Fibroblast of the conjunctiva (primary cell): ENCODE results near the gene NHEJ1.

Experiments
- DNase-seq: peaks from one replicate; pipeline ENCODE4 v3.0.0-alpha.2; 2010; ENCODE audit warnings: low read depth

NHEJ1 gene

DNA sequence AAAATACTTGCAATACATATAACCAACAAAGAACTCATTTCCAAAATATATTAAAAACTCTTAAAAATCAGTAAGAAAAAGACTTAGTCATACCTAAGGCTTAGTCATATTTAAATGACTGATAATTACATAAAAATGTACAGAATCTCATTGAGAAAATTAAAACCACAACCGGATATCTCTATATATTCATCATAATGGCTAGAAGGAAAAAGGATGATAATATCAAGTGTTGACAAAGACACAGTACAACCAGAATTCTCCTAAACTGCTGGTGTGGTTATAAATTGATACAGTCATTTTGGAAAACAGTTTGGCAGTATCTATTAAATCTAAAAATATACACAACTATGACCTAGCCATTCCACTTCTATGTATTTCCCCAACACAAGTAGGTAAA lies 72.8 kb downstream of the NHEJ1 start:
- no peak for DNase-seq

DNA sequence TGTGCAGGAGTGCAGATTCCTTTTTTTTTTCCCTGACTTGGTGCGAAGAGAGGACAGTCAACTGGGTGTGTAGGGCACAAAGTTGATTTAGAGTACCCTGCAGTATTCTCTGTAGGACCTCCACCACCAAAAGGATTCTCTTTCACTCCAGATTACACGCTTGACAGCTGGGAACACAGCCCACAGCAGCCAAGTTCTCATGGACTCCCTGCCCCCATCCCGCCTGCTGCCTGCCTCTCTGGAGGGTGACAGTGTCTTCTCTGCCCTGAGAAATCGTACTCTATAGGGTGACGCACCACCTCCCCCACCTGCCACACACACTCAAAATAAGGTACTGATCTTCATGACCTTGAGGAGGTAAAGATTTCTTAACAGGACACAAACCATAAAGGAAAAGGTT lies 73.3 kb downstream of the NHEJ1 start:
- no peak for DNase-seq

DNA sequence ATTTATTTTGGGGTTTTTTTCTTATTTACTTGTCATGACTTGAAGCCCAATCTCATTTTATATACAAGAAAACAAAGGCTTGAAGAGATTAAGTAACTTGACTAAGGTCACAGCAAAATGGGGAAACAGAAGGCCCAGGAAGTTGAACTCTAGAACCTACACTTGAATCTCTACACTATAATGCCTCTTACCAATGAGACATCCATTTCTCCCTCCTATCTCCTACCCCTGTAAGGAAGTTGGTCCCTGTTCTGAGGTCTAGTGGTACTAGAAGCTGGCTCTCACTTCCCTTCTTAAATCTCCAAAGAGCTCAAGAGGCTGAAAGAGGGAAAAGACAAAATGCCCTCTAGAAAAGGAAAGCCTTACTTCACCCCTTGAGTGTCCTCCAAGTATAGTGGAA lies 74.4 kb downstream of the NHEJ1 start:
- DNase-seq: no peak

DNA sequence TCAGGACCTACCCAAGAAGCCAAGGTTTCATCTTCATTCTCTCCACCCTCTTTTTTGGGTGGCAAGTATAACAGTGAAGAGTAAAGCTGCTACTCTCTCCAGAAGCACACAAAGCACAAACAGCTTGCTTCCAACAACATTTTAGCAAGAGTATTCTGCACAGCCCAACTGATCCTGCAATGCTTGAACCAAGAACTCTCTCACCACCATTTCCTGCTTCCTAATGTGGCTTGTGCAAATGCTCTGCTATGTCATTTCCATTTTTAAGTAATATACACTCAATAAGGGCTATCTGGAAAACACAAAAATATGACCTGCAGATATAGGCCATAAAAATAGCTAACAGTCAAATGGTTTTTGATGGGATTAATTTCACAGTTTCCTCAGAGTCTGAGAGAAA lies 75.8 kb downstream of the NHEJ1 start:
- no peak for DNase-seq

DNA sequence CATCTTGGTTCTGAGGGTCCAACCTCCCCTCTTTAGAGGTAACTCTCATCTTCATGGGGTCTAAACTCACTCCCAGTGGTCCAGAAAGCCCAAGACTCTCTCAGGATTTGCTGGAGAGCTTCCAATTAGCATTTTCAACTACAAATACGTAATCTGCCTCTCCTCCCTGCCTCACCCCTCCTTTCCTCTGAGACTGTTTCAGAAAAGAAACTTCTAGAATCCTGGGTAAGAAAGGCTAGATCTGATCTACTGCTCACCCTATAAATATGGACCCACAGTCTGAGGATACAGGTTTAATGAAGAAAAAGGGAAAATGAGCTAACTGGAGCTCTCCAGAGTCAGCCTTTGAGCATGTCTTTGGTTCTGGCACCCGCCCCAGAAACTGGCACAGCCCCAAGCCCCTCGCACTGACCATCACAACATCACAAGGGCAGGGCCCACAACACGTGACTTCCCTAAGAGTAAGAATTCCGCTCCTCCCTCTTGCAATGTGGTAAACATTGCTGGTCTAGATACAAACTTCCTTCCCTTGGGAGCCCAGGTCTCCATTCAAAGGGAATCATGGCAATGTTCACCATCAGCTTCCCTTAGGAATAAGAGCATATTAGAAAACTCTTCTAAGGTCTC lies 78.2 kb downstream of the NHEJ1 start:
- no peak for DNase-seq

DNA sequence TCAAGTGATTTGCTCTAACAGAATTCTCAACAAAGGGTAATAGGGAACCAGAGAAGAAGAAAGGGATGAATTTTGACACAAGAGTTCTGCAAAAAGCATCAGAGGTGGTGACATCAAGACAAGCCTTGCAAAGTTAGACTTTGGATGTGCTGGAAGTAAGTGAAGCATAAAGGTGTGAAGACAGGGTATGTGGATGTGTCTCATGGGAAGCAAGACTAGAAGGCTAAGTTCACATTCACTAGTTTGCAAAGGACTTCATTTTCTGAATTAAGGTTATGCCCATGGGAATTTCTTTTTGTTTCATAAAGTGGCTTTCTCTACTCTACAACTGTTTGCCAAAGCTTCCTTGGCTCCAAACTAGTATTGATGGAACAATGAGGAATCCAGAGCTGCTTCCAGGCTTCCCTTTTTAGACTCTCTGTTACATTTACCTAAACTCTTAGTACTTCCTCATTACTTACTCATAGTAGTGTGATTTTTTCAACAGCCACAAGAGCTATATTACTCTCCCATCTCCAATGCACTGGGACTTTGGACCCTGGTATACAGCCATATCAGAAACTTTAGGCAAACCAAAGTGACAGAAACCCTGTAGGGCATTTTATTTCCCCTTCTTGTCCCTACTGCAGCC lies 78.8 kb downstream of the NHEJ1 start:
- DNase-seq: no peak

DNA sequence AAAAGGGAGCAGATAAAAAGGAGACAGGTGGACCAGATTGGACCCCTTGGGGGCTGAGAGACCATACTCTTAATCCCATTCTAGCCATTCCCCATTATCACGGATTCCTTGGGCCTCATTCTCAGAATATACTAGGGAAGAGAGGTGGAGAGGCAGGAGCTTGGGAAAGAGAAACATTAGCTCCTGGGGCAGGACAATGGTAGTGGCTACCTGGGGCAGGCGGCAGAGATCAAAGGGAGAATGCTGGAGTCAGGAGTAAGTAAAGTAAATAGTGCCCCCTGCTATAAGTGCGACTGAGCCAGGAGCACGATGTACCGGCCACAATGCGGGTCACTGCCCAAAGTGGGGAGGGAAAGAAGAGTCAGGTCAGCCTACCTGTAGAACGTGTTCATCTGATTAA lies 79.5 kb downstream of the NHEJ1 start:
- DNase-seq: no peak

DNA sequence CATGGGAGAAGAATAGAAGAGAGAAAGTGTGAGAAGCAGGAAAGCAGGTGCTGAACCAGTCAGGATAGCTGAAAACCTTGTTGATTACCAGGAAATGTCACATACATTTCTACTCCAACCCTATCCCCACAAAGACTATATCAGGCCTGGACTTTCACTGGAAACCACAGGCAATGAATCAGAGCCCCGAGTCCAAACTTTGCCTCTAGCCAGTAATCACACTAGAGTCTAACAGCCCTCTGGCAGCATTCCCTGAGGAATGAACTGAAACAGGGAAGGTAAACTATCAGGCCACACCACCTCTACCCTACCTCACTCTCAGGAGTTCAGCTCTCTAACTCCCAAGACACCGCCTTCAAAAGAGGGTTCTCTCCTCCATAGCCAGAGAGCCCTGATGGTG lies 81.2 kb downstream of the NHEJ1 start:
- no peak for DNase-seq

DNA sequence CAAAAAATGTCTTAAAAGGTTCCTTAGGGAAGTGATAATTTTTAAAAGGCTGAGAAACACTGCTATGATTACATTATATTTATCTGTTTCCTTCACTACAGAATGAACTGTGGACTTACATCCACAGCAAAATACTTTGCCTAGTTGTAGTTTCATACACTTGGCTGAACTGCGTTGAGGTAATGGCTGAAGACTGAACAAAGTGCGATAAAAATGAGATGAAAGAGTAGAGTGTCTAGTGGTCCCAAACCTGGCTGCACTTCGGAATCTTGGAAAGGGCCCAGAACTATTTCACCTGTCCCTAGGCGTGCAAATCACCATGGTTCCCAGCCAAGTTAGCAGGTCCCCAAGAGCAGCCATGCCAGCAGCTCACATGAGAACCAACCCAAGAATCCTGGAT lies 81.7 kb downstream of the NHEJ1 start:
- DNase-seq: no peak

DNA sequence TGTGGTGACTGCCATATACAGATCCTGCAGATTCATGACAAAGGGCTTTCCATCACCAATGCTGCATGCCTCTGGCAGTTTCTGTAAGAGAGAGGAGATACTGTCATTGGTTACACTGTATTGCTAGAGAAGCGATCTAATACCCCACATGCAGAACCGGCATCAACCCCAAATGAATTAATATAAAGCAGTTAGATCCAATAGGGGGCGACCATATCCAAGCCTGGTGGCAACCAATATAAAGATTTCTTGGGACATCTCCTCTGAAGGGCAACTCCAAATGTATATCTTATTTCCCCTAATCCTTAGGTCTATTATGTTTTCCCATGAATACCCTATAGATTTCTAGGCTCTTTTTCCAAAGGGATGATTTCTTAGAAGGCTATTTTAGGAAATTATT lies 82.5 kb downstream of the NHEJ1 start:
- no peak for DNase-seq

DNA sequence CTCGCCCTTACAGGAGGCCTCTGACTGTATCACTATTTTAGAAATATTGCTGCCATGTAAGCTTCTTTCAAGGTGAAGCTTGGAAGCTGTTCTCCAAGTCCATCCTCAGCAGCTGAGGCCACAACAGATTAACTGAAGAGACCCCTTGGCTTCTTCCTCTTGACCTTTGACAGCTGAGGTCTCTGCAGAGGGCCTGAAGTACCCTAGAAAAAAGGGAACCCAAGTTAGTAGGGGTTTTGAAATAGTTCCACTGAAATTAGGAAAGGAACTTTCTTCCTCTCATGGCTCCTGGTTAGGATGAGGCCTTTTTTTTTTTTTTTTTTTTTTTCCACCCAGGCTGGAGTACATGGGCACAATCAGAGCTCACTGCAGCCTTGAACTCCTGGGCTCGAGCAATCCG lies 84.4 kb downstream of the NHEJ1 start:
- DNase-seq: no peak

DNA sequence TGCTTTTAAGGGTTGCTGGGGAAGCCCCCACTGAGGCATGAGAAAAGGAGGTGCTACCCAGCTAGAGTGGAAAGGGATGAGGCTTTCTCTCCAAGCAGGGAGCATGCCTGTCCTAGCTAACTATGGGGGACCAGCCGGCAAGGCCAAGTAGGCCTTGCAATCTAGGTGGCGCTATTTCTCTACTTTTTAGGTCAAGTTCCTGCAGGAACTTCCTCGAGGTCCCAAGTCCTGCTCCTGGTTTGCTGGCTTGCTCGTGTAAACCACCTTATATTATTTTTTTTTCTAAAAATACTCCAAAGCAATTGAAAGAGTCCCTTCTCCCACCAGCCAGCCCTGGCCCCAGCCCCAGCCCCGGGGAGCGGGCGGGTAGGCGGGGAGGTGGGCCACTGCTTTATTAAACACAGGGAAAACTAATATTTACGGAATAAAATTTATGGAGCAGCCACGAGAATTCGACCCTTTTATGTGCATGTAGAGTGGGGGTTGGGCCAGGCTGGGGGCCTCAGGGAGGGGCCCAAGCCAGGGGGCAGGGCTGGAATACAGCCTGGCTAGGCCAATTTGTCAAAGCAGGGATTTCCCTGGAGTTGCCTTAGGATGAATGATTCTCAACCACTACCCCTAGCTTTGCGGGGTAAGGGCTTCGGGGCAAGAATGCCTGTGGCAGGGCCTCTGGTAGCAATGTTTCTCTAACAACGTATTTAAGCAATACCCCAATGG lies 87.0 kb downstream of the NHEJ1 start:
- peak; percentile 51 for DNase-seq

DNA sequence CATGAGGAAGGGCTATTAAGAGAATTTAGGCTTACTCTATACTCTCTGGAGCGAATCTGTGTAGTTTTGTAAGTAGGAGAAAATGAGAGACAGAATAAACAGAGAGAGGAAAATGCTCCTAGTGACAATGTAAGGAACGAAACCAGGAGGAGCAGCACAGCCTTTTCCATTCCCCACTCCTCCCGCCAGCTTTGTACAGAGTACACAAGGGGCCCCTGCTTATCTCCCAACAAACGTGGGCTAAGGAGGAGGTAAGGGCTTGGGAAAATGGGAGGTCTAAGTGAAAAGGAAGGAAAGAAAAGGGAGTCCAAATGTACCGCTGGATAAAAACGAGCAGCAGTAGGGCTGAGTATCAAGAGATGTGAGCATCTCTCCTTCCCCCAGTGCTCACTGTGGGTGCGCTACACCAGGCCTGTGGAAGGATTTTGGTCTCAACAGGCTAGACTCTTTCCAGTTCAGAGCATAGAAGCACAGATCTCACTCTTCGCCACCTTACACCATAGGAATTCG lies 87.8 kb downstream of the NHEJ1 start:
- no peak for DNase-seq

DNA sequence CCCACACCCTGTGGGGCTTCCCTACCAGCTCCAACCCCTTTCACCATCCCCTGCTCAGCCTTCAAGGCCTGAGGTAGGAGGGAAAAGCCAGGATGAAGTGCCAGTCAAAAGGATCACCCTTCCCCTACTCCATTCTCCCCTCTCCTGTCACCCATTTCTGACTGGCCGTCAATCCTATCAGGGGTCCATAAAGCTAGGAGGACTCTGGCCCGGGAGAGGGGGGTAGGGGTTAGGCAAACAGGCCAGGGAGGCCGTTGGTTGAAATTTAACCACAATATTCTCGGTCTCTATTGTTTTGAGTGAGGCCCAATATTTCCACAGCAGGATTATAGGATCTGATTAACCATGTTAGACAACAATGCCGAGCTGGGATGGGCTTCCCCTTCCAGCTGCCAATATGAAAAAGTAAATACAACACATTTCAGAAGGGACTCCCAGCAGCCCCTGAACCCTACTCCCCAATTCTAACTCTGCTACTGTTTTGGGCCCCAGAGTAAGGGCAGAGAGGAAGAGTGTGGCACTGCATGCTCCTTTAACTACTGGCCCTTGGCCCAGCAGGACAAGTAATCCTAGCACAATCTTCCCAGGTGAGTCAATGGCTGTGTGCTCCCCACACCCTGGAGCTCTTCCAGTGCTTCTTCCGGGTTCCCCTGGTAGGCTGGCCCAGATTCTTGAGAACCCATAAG lies 89.3 kb downstream of the NHEJ1 start:
- no peak for DNase-seq

DNA sequence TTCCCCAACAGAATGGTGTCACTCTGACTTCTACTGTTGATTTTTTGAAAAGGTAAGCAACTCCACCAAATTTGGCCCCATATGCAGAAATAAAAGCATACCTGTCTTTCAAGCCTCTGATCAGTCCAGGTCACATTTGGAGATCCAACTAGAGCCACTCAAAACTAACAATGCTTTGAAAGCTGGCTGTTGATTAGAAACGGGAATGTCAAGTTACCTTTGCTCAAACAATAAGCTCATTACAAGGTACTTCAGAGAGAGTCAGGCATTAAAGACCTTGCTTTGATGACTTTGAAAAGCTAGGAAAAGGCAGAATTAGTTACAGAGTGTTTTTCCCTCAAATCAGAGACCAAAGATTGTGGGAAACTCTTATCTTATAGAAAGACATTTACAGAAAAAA lies 95.1 kb downstream of the NHEJ1 start:
- no peak for DNase-seq

DNA sequence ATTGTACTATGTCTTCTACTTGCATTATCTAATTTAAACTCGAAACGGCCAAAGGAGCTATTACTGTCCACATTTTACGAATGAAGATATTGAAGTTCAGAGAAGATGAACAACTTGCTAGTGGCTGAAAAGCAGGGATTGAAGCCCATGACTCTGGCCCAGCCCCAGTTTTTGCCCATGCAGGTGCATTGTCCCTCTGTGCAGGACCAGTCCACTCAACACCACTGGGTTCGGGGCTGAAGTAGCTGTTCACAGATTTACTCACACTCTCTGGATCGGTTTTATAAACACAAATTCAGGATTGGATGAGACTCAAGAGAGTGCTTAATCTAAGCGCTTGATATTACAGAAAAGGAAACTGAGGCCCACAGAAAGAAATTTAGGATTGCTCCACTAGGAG lies 98.5 kb downstream of the NHEJ1 start:
- DNase-seq: no peak

DNA sequence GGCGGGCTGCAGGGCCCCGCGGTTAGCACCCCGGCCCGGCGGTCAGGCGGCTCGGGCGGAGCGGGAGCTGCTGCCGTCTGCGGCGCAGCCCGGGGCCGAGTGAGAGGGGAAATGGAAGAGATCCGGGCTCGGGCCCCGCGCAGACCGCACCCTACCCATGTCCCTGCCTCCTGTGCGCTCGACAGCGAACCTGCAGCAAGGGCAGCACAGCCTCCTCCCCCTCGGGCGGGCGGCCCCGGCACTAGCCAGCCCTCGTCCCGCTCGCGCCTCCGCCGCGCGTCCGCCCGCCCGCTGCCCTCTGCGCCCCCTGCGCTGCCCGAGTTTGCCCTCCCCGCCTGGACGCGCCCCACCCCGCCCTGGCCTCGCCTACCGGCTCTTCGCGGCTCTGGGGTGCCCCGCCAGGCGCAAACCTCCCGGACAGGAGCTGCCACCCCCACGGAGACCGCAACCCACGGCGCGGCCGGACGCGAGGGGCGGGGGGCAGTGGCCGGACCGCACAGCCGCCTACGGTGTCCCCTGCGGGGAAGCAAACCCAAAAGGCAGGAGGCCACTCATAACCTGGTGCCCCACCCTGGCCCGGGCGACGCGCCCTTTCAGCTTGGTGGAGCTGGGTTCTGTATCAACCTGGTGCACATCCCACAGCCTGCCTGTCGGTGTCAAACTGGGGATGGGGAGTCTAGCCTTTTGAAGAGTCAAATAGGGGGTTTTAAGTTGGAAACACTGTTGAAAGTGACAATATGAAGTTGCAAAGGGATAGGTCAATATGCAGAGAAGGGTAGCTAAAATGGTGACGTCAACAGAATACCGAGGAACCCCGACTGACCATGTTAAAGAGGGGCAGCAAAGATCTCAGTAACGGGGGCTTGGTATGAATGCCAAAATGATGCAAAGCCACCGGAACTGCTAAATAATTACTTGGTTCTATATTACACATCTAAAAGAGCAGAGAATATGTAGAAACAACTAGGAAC lies 99.5 kb downstream of the NHEJ1 start, which contains the start of gene IHH:
Gene IHH (minus strand): TSS at position 101 of the 971 bp plus-strand sequence. CDS start 454 bp downstream, outside the sequence.
- no peak for DNase-seq

DNA sequence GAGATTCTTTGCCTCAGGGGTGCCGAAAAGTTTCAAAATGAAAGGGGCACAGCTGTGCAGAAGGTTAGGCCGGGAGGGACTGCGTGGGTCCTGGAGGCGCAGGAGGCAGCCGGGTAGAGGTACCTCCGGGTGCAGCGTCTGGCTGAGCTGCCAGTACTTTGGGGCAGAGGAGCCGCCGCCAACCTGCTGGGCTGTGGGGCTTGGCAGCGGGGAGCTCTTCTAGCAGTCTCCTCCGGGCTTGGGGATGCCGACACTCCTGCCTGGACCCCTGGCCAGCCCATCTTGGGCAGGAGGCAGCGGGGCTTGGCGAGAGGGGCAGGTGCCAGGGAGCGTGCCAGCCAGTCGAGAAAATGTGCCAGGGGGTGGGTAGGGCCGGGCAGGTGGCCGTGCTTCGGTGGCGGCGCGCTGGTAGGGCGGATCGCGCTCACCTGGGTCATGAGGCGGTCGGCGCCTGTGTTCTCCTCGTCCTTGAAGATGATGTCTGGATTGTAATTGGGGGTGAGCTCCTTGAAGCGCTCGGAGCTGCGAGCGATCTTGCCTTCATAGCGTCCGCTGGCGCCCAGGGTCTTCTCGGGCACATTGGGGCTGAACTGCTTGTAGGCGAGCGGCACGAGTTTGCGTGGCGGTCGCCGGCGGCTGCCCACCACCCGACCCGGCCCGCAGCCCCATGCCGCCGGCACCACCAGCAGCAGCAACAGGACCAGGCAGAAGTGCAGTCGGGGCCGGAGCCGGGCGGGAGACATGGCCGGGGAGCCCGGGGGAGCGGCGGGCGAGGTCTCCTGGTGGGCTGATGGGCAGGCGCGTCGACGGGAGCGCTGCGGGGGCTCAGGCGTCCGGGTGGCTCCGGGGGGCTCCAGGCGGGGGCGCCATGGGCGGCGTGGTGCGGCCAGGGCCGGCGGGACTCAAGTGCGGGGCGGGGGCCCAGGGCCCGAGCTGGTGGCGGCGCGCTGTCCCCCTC lies 100.6 kb downstream of the NHEJ1 start:
- no peak for DNase-seq

DNA sequence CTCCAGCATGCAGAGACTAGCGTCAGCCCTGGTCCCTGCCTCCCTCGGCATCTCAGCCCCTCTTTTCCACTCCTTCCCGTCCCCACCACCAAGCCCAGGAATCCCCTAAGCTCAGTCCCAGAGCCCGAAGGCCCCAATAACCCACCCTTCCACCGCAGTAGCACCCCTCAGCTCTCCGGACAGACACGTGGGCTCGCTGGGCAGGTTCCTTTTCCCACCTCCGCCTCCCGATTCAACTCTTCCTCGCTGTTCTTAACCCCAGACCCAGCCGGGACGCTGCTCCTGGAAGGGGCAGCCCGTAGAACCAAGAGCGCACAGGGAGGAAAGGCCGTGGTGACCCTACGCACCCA lies 101.3 kb downstream of the NHEJ1 start:
- DNase-seq: no peak
